Cardiac muscle cell (in vitro differentiated cells and primary cell): ENCODE measurements around the gene CDH11. TPM values are rescaled to one million over a fixed set of nuclear protein-coding genes. Genes with fewer than 3 reads are reported as not detected.

Experiments
- DNase-seq, 2 donors: peaks; one replicate each; pipeline versions ENCODE4 v3.0.0 to v3.0.0-alpha.2; 2010 to 2017; ENCODE audit warnings: low read depth in 1 of 2, low spot score in 1 of 2
- H3K27ac ChIP-seq: fragments of 200-600 bp; sonication (generic); 2 replicates; pipeline ENCODE4 v1.5.1; 2016
- H3K27me3 ChIP-seq: fragments of 200-600 bp; sonication (generic); 2 replicates; pipeline ENCODE4 v1.6.0; 2016; ENCODE audit warnings: control low read depth
- H3K36me3 ChIP-seq: fragments of 200-600 bp; sonication (generic); 2 replicates; pipeline ENCODE4 v1.5.1; 2016; ENCODE audit warnings: control low read depth
- H3K4me1 ChIP-seq: fragments of 200-600 bp; sonication (generic); 2 replicates; pipeline ENCODE4 v1.8.1; 2017; ENCODE audit warnings: low read depth, mild to moderate bottlenecking, mixed run types
- H3K4me3 ChIP-seq: fragments of 200-600 bp; sonication (generic); 2 replicates; pipeline ENCODE4 v1.5.1; 2016; ENCODE audit warnings: mild to moderate bottlenecking
- H3K9me3 ChIP-seq: fragments of 200-600 bp; sonication (generic); 2 replicates; pipeline ENCODE4 v1.5.1; 2017; ENCODE audit warnings: low read depth, mild to moderate bottlenecking, control low read depth
- CTCF ChIP-seq: IDR thresholded peaks from 2 replicates; pipeline ENCODE4 v1.5.1; 2012; ENCODE audit warnings: low read depth, mild to moderate bottlenecking, low read length
- polyA plus RNA-seq: library from polyadenylated mRNA; unstranded; fragments of >200 nt; fragmentation: Nextera tagmentation; extraction: Ambion mirVana; gene quantifications from 2 replicates; pipeline ENCODE4 v1.2.1, GENCODE V29; 2016
- total RNA-seq: library from RNA; depleted of rRNA; stranded (reverse); fragments of >200 nt; gene quantifications from 2 replicates; pipeline ENCODE4 v1.2.3, GENCODE V29; 2016

The CDH11 gene
- total and polyA plus RNA-seq, 2 experiments from 2014 or later, result 29.4 to 99.3 TPM

- Histone ChIP-seq H3K27me3 (no peaks in the 10 kb centered on the region), H3K4me3 (no peak overlapping the region), H3K36me3 (no peaks in the 10 kb centered on the region), H3K4me1 (peaks cover 10% of the 10 kb centered on the region), H3K27ac (no peak overlapping the region), H3K9me3 (no peaks in the 10 kb centered on the region)
- DNase-seq, result no peak
- no peak for TF ChIP-seq CTCF
Observed at GRCh38 chr16:65042438-65043365, 79.2 kb downstream of the CDH11 start.

- no peaks in the 10 kb centered on the region for H3K9me3 ChIP-seq
- H3K4me3 ChIP-seq, result no peak overlapping the region
- DNase-seq, result no peak
- peaks cover 12% of the 10 kb centered on the region for H3K4me1 ChIP-seq
- H3K36me3 ChIP-seq, result no peaks in the 10 kb centered on the region
- H3K27ac ChIP-seq, result no peak overlapping the region
- no peaks in the 10 kb centered on the region for H3K27me3 ChIP-seq
- no peak for TF ChIP-seq CTCF
Observed at GRCh38 chr16:65041667-65042066, 80.2 kb downstream of the CDH11 start.

GRCh38 chr16:65038100-65038499 is 83.8 kb downstream of the CDH11 start:
- H3K27me3 ChIP-seq, result no peaks in the 10 kb centered on the region
- H3K27ac ChIP-seq, result no peak overlapping the region
- peaks cover 18% of the 10 kb centered on the region for H3K4me1 ChIP-seq
- H3K4me3 ChIP-seq, result no peak overlapping the region
- H3K36me3 ChIP-seq, result no peaks in the 10 kb centered on the region
- no peak for TF ChIP-seq CTCF
- no peaks in the 10 kb centered on the region for H3K9me3 ChIP-seq
- no peak for DNase-seq

- H3K27ac ChIP-seq, result no peak overlapping the region
- H3K9me3 ChIP-seq, result no peaks in the 10 kb centered on the region
- H3K27me3 ChIP-seq, result no peaks in the 10 kb centered on the region
- H3K36me3 ChIP-seq, result no peaks in the 10 kb centered on the region
- H3K4me1 ChIP-seq, result peaks cover 18% of the 10 kb centered on the region
- no peak overlapping the region for H3K4me3 ChIP-seq
- no peak for TF ChIP-seq CTCF
- DNase-seq, result no peak
Observed at GRCh38 chr16:65037556-65037955, 84.3 kb downstream of the CDH11 start.

- no peak overlapping the region for H3K27ac ChIP-seq
- no peaks in the 10 kb centered on the region for H3K27me3 ChIP-seq
- no peaks in the 10 kb centered on the region for H3K9me3 ChIP-seq
- no peak for TF ChIP-seq CTCF
- DNase-seq, result no peak
- no peaks in the 10 kb centered on the region for H3K36me3 ChIP-seq
- no peak overlapping the region for H3K4me3 ChIP-seq
- peaks cover 18% of the 10 kb centered on the region for H3K4me1 ChIP-seq
Observed at GRCh38 chr16:65034915-65035314, 86.9 kb downstream of the CDH11 start.
